ENCODE results near the gene SLC38A4. TPM values are rescaled to one million over a fixed set of nuclear protein-coding genes. Genes with fewer than 3 reads are reported as not detected.

The SLC38A4 gene
- total RNA-seq, 1 donor from 2014 or later: 9.4 TPM

DNA sequence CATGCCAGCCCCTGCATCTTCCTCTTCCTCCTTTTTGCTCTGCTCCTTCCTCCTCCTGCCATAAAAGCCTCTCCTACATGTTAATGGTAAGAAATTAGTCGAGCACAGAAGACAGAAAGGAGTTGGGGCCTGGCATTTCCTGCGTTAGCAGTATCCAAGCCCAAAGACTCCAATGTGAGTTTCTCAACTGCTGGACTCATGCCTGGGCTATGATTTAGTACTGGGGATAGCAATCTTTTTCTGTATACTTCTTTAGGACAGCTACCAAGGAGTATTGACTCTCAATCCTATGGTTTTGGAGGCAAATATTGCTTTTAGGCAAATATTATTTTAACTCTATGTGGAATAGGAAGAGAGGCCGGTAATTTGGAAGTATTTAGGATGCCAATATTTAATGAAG is 18.0 kb upstream of the SLC38A4 start:
- H3K27me3 Mint-ChIP-seq: peaks cover 7% of the 10 kb centered on the region
- DNase-seq (ENCODE audit: low spot score, unreplicated experiment): no peak
- peaks cover 9% of the 10 kb centered on the region for H3K9me3 Mint-ChIP-seq (ENCODE audit: low read depth)
- TF ChIP-seq CTCF (IDR thresholded peaks at IDR 0.05; ENCODE audit: unreplicated experiment): no peak
- no peak overlapping the region for H3K27ac Mint-ChIP-seq
- H3K4me3 Mint-ChIP-seq (ENCODE audit: low read depth): no peak overlapping the region
- H3K4me1 Mint-ChIP-seq (ENCODE audit: low read depth): no peaks in the 10 kb centered on the region
- H3K36me3 Mint-ChIP-seq (ENCODE audit: insufficient read depth): no peaks in the 10 kb centered on the region

GRCh38 chr12:46841891-46842290 is 16.1 kb upstream of the SLC38A4 start:
- Mint-ChIP-seq H3K27ac (no peak overlapping the region), H3K4me1 (ENCODE audit: low read depth) (no peaks in the 10 kb centered on the region), H3K36me3 (ENCODE audit: insufficient read depth) (no peaks in the 10 kb centered on the region), H3K9me3 (ENCODE audit: low read depth) (peaks cover under 1% of the 10 kb centered on the region), H3K4me3 (ENCODE audit: low read depth) (no peak overlapping the region), H3K27me3 (peaks cover 7% of the 10 kb centered on the region)
- DNase-seq (ENCODE audit: low spot score, unreplicated experiment): no peak
- no peak for TF ChIP-seq CTCF (IDR thresholded peaks at IDR 0.05; ENCODE audit: unreplicated experiment)

GRCh38 chr12:46839964-46840363 is 14.2 kb upstream of the SLC38A4 start:
- H3K27ac Mint-ChIP-seq: no peak overlapping the region
- DNase-seq (ENCODE audit: low spot score, unreplicated experiment): no peak
- H3K4me1 Mint-ChIP-seq (ENCODE audit: low read depth): no peaks in the 10 kb centered on the region
- no peak for TF ChIP-seq CTCF (IDR thresholded peaks at IDR 0.05; ENCODE audit: unreplicated experiment)
- no peaks in the 10 kb centered on the region for H3K36me3 Mint-ChIP-seq (ENCODE audit: insufficient read depth)
- peaks cover 15% of the 10 kb centered on the region for H3K27me3 Mint-ChIP-seq
- no peak overlapping the region for H3K4me3 Mint-ChIP-seq (ENCODE audit: low read depth)
- no peaks in the 10 kb centered on the region for H3K9me3 Mint-ChIP-seq (ENCODE audit: low read depth)

GRCh38 chr12:46839232-46839631 is 13.4 kb upstream of the SLC38A4 start:
- TF ChIP-seq CTCF (IDR thresholded peaks at IDR 0.05; ENCODE audit: unreplicated experiment): no peak
- Mint-ChIP-seq H3K36me3 (ENCODE audit: insufficient read depth) (no peaks in the 10 kb centered on the region), H3K4me1 (ENCODE audit: low read depth) (no peaks in the 10 kb centered on the region), H3K9me3 (ENCODE audit: low read depth) (no peaks in the 10 kb centered on the region), H3K4me3 (ENCODE audit: low read depth) (no peak overlapping the region), H3K27me3 (peaks cover 21% of the 10 kb centered on the region), H3K27ac (no peak overlapping the region)
- no peak for DNase-seq (ENCODE audit: low spot score, unreplicated experiment)

- peaks cover 5% of the 10 kb centered on the region for H3K4me1 Mint-ChIP-seq (ENCODE audit: low read depth)
- H3K27me3 Mint-ChIP-seq: peaks cover 51% of the 10 kb centered on the region
- TF ChIP-seq CTCF (IDR thresholded peaks at IDR 0.05; ENCODE audit: unreplicated experiment): no peak
Measured at GRCh38 chr12:46835785-46836184, 10.0 kb upstream of the SLC38A4 start.

More at GRCh38 chr12:46835785-46836184, 10.0 kb upstream of the SLC38A4 start:
- H3K36me3 Mint-ChIP-seq (ENCODE audit: insufficient read depth): no peaks in the 10 kb centered on the region
- no peak for DNase-seq (ENCODE audit: low spot score, unreplicated experiment)
- H3K9me3 Mint-ChIP-seq (ENCODE audit: low read depth): no peaks in the 10 kb centered on the region
- H3K27ac Mint-ChIP-seq: no peak overlapping the region
- H3K4me3 Mint-ChIP-seq (ENCODE audit: low read depth): no peak overlapping the region

Measured in progenitor cell of endocrine pancreas (in vitro differentiated cells).